ENCODE measurements around the gene SUGP2. TPM values are rescaled to one million over a fixed set of nuclear protein-coding genes. Genes with fewer than 3 reads are reported as not detected.
A peak's percentile ranks its signal among the peaks of the same experiment; 100 is the strongest.

The SUGP2 gene
- total and polyA plus RNA-seq, 9 of the 15 experiments (the other 6 are each of a cell fraction or from before 2014, with no cell fraction given) = 13.1 to 101 (median 63.1) TPM

- TF ChIP-seq, protein P1, sequence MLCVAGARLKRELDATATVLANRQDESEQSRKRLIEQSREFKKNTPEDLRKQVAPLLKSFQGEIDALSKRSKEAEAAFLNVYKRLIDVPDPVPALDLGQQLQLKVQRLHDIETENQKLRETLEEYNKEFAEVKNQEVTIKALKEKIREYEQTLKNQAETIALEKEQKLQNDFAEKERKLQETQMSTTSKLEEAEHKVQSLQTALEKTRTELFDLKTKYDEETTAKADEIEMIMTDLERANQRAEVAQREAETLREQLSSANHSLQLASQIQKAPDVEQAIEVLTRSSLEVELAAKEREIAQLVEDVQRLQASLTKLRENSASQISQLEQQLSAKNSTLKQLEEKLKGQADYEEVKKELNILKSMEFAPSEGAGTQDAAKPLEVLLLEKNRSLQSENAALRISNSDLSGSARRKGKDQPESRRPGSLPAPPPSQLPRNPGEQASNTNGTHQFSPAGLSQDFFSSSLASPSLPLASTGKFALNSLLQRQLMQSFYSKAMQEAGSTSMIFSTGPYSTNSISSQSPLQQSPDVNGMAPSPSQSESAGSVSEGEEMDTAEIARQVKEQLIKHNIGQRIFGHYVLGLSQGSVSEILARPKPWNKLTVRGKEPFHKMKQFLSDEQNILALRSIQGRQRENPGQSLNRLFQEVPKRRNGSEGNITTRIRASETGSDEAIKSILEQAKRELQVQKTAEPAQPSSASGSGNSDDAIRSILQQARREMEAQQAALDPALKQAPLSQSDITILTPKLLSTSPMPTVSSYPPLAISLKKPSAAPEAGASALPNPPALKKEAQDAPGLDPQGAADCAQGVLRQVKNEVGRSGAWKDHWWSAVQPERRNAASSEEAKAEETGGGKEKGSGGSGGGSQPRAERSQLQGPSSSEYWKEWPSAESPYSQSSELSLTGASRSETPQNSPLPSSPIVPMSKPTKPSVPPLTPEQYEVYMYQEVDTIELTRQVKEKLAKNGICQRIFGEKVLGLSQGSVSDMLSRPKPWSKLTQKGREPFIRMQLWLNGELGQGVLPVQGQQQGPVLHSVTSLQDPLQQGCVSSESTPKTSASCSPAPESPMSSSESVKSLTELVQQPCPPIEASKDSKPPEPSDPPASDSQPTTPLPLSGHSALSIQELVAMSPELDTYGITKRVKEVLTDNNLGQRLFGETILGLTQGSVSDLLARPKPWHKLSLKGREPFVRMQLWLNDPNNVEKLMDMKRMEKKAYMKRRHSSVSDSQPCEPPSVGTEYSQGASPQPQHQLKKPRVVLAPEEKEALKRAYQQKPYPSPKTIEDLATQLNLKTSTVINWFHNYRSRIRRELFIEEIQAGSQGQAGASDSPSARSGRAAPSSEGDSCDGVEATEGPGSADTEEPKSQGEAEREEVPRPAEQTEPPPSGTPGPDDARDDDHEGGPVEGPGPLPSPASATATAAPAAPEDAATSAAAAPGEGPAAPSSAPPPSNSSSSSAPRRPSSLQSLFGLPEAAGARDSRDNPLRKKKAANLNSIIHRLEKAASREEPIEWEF (CRISPR knock-in tag; IDR thresholded peaks at IDR 0.05) = no peak
- TF ChIP-seq, protein P2, sequence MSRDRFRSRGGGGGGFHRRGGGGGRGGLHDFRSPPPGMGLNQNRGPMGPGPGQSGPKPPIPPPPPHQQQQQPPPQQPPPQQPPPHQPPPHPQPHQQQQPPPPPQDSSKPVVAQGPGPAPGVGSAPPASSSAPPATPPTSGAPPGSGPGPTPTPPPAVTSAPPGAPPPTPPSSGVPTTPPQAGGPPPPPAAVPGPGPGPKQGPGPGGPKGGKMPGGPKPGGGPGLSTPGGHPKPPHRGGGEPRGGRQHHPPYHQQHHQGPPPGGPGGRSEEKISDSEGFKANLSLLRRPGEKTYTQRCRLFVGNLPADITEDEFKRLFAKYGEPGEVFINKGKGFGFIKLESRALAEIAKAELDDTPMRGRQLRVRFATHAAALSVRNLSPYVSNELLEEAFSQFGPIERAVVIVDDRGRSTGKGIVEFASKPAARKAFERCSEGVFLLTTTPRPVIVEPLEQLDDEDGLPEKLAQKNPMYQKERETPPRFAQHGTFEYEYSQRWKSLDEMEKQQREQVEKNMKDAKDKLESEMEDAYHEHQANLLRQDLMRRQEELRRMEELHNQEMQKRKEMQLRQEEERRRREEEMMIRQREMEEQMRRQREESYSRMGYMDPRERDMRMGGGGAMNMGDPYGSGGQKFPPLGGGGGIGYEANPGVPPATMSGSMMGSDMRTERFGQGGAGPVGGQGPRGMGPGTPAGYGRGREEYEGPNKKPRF (IDR thresholded peaks at IDR 0.05; ENCODE audit: low read depth, low read length) = no peak
- TF ChIP-seq TBL1XR1 (IDR thresholded peaks at IDR 0.05; ENCODE audit: low read length in 2 of 2) (peak; percentile 86 to 94), ZNF143 (CRISPR knock-in tag; IDR thresholded peaks at IDR 0.05) (no peak), ZKSCAN3 (CRISPR knock-in tag; IDR thresholded peaks at IDR 0.05) (no peak), ZNF174 (CRISPR knock-in tag; IDR thresholded peaks at IDR 0.05) (no peak), ZNF584 (CRISPR knock-in tag; IDR thresholded peaks at IDR 0.05; ENCODE audit: low read depth) (no peak), HDAC8 (tag; IDR thresholded peaks at IDR 0.05) (no peak)
- TF ChIP-seq, protein P3, sequence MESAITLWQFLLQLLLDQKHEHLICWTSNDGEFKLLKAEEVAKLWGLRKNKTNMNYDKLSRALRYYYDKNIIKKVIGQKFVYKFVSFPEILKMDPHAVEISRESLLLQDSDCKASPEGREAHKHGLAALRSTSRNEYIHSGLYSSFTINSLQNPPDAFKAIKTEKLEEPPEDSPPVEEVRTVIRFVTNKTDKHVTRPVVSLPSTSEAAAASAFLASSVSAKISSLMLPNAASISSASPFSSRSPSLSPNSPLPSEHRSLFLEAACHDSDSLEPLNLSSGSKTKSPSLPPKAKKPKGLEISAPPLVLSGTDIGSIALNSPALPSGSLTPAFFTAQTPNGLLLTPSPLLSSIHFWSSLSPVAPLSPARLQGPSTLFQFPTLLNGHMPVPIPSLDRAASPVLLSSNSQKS (CRISPR knock-in tag; IDR thresholded peaks at IDR 0.05) = no peak
- TF ChIP-seq, protein P4, sequence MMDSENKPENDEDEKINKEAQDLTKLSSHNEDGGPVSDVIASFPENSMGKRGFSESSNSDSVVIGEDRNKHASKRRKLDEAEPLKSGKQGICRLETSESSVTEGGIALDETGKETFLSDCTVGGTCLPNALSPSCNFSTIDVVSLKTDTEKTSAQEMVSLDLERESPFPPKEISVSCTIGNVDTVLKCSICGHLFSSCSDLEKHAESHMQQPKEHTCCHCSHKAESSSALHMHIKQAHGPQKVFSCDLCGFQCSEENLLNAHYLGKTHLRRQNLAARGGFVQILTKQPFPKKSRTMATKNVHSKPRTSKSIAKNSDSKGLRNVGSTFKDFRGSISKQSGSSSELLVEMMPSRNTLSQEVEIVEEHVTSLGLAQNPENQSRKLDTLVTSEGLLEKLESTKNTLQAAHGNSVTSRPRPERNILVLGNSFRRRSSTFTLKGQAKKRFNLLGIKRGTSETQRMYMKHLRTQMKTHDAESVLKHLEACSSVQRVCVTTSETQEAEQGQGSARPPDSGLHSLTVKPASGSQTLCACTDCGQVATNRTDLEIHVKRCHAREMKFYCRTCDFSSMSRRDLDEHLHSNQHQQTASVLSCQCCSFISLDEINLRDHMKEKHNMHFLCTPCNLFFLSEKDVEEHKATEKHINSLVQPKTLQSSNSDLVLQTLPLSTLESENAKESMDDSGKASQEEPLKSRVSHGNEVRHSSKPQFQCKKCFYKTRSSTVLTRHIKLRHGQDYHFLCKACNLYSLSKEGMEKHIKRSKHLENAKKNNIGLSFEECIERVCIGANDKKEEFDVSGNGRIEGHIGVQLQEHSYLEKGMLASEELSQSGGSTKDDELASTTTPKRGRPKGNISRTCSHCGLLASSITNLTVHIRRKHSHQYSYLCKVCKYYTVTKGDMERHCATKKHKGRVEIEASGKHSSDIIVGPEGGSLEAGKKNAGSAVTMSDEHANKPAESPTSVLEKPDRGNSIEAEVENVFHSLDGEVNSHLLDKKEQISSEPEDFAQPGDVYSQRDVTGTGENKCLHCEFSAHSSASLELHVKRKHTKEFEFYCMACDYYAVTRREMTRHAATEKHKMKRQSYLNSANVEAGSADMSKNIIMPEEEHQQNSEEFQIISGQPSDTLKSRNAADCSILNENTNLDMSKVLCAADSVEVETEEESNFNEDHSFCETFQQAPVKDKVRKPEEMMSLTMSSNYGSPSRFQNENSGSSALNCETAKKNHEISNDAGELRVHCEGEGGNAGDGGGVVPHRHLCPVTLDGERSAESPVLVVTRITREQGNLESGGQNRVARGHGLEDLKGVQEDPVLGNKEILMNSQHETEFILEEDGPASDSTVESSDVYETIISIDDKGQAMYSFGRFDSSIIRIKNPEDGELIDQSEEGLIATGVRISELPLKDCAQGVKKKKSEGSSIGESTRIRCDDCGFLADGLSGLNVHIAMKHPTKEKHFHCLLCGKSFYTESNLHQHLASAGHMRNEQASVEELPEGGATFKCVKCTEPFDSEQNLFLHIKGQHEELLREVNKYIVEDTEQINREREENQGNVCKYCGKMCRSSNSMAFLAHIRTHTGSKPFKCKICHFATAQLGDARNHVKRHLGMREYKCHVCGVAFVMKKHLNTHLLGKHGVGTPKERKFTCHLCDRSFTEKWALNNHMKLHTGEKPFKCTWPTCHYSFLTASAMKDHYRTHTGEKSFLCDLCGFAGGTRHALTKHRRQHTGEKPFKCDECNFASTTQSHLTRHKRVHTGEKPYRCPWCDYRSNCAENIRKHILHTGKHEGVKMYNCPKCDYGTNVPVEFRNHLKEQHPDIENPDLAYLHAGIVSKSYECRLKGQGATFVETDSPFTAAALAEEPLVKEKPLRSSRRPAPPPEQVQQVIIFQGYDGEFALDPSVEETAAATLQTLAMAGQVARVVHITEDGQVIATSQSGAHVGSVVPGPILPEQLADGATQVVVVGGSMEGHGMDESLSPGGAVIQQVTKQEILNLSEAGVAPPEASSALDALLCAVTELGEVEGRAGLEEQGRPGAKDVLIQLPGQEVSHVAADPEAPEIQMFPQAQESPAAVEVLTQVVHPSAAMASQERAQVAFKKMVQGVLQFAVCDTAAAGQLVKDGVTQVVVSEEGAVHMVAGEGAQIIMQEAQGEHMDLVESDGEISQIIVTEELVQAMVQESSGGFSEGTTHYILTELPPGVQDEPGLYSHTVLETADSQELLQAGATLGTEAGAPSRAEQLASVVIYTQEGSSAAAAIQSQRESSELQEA (IDR thresholded peaks at IDR 0.05; ENCODE audit: low read depth) = no peak; the same call in 1 of the 2 replicates
Measured at GRCh38 chr19:19059837-19060611, 26.7 kb upstream of the SUGP2 start (continued).

All from K562 (cell line).